GM11168 (cell line): ENCODE results near the gene CAPN15.

Experiments
- in situ Hi-C: fragments of 300-500 bp; cut with MboI; formaldehyde crosslinking; loops from one replicate; pipeline ENCODE4 v1.12.0; 2022; ENCODE audit warnings: low sequenced_read_pairs; ENCODE audit not compliant: unreplicated experiment

The CAPN15 gene

DNA sequence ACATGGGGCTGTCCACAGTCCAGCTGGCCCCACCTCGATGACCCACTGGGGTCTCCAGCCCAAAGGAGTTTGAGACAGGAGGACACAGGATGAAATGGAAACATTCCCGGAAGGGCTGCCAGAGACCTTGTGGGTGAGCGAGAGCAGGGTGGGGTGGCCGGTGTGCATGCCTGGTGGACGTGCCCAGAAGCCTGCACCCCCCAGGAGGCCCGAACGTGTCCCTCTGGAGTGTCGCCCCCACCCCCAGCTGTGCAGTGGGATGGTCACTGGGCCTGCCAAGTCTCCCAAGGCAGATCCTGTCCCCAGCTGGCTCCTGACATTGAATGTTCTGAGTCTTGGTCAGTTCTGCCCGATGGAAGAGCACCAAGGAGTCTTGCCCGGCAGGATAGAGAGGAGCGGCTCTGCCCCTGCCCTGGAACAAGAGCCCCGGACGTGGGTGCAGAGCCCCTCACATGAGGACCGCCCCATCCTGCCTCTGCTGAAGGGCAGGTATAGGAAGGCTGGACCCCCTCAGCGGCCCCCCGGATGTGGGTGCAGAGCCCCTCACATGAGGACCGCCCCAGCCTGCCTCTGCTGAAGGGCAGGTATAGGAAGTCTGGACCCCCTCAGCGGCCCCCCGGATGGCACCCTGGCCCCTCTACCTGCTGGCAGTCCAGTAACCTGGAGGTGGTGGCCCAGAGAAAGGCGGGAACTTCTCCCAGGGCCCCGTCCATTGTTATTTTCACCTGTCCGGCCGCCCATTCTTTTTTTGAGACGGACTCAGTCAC is 3.1 kb upstream of the CAPN15 start:
- in situ Hi-C loops, result no loop called here

DNA sequence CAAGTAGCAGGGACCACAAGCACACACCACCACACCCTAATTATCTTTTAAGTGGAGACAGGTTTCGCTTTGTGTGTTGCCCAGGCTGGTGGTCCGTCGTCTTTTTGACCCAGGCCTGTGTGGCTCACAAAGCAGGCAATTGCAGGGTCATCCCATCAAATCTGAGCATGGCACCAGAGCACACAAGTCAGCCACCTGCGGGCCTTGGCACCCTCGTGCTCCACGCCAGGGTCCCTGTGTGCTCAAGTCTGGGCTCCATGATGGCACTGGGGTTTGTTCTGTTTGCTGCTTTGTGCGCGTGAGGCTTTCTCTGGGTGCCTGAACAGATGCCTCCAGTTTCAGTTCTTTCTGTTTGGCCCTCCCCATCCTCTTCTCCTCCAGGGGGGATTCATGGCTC is 2.4 kb upstream of the CAPN15 start:
- in situ Hi-C loops, result no loop called here

DNA sequence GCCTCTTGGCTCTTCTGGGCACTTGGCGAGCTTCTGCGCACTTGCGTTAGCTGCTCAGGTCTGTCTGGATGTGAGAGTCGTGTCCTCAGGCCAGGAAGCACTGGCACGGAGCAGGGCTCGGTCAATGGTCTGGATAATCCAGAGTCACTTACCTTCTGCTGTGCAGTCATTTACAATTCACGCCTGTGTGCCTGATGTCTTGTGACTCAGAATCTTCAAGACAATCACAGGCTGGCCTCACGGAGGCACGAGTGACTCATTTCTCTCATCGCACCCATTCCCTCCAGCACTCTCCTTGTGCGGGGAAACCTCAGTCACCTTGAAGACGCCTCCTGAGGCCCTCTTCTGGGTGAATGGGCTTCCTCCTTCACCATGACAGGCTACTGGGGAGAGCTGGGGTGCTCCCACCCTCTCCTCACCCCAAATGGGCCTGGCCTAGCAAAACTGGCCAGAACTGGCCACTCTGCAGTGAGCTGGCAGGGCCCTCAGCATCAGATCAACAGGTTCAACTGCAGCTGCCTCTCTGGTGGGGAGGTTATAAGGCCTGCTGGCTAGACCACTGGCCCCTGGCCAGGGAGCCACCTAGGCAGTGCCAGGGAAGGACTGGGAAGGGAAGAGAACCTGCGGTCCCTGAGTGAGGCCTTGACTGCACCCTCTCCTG is 1.9 kb upstream of the CAPN15 start:
- in situ Hi-C loops, result no loop called here

GRCh38 chr16:526181-527014 is 1.1 kb upstream of the CAPN15 start:
- in situ Hi-C loops, result no loop called here

GRCh38 chr16:528111-529011 is 849 bp downstream of the CAPN15 start:
- in situ Hi-C loops, result no loop called here

GRCh38 chr16:529012-529575 is 1.6 kb downstream of the CAPN15 start:
- in situ Hi-C loops, result no loop called here

- in situ Hi-C loops, result no loop called here
Measured at GRCh38 chr16:530111-530817, 2.8 kb downstream of the CAPN15 start.

DNA sequence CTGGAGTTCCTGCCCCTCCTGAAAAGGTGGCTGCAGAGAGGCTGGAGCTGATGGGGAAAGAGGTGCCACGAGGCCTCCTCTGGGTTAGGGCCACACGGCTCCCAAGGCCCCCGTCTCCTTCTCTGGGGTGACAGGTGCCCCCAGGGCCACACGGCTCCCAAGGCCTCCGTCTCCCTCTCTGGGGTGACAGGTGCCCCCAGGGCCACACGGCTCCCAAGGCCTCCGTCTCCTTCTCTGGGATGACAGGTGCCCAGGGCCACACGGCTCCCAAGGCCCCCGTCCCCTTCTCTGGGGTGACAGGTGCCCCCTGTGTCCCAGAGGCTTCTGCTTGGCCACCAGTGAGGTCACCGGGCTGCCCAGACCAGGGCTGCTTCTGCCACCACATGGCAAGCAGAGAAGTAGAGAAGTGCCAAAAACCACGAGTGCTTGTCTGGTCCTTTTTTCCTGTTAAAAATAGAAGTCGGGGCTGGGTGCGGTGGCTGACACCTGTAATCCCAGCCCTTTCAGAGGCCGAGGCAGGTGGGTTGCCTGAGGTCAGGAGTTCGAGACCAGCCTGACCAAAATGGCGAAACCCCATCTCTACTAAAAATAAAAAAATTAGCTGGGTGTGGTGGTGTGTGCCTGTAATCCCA is 4.1 kb downstream of the CAPN15 start:
- in situ Hi-C loops, result no loop called here

GRCh38 chr16:533391-534123 is 6.0 kb downstream of the CAPN15 start:
- in situ Hi-C loops, result no loop called here

DNA sequence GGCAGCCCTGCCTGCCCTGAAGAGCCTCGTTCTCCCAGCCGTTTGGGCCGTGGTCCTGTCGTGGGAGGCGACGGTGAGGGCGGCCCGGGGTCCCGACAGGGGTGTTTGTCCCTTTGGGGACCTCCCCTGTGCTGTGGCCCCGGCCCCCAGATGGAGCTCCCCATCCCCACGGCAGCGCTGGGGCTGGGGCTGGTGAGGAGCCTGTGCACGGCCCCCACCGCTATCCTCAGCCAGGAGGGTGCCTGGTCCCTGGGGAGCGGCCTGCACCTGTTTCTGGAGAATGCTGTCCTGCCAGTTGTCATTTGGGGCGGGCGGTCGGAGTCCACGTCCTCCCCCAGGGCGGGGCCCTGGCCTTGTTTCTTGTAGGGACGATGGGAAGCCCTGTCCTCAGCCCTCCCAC is 6.6 kb downstream of the CAPN15 start:
- in situ Hi-C loops, result no loop called here

DNA sequence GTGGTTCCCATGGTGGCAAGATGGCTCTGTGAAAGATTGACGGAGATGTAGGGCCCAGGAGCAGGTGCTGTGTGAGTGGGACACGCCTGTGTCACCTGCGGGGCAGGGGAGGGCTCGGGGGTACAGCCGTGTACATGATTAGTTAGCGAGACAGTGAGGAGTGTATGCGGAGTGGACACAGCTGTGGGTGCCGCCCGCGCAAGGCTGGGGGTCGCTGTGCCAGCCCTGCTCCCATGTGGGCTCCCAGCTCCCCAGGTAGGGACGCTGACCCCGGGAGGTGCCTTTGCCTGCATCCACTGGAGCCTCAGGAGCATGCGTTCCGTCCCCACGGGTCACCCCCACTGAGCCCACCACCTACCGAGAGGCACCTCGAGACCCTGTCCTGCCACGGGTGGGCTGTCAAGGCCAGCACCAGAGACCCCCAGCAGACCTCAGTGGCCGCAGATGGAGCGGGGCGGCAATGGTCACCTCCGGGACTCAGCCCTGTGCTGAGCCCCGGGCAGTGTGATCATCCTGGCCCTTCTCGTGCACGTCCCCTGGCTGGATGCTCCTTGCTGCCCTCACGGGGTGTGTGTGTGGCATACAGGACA is 7.4 kb downstream of the CAPN15 start:
- in situ Hi-C loops, result no loop called here

DNA sequence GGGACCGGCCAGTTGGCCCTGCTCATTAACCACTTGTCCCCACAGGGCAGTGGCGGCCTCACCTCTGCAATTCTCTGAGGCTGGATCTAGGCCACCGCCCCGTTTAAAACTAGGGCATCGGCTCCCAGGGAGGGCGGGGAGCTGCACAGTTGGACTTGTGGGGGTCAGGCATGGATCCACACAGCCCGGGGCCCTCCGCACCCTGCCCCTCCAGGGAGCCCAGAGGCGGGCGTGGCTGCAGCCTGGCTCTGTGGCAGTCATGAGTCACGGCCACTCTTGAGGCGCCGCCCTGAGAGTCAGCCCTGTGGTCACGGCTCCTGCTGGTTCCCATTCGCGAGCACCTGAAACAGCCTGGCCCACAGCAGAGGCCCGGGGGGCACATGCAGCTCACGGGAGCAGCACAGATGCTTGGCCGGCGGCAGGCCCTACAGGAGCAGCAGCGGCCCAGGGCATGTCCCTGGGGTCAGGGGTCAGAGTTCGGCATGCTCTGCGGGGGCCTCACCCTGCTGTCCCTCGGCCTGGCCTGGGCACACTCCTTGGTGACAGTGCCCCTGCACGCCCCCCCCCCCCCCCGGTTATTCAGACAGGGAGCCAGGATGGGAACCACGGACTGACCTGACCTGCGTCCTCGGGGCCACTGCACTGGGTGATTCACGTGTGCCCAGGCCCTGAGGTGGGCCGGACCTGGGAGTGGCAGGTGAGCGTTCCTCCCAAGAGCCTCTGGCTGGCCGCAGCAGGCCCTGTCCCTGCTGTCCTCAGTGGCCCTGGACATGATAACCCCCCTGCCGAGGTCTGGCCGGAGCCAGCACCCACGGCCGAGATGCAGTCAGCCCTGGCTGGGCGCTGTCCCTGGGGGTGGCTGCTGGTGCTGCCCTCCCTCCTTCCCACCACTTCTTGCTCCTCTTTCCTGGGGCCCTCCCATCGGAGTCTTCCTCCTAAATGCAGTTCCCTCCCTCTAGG is 8.2 kb downstream of the CAPN15 start:
- in situ Hi-C loops, result no loop called here

GRCh38 chr16:536746-537145 is 9.2 kb downstream of the CAPN15 start:
- in situ Hi-C loops, result no loop called here

GRCh38 chr16:537415-538335 is 10.2 kb downstream of the CAPN15 start:
- in situ Hi-C loops, result no loop called here

GRCh38 chr16:539901-540530 is 12.5 kb downstream of the CAPN15 start:
- in situ Hi-C loops, result no loop called here
